Measurements from ENCODE around the gene PPP1R14D. TPM values are rescaled to one million over a fixed set of nuclear protein-coding genes. Genes with fewer than 3 reads are reported as not detected.

Gene PPP1R14D
- total RNA-seq, 1 donor, result not detected

GRCh38 chr15:40859206-40859851 lies 30.8 kb upstream of the PPP1R14D start:
- no peak overlapping the region for H3K27ac ChIP-seq (ENCODE audit: low read depth, low read length)
- no peaks in the 10 kb centered on the region for H3K79me2 ChIP-seq (ENCODE audit: insufficient read depth, low read length)
- H3K4me2 ChIP-seq (ENCODE audit: insufficient read depth, low read length), result no peak overlapping the region
- DNase-seq (ENCODE audit: insufficient read length, low spot score, missing footprints), result peak; percentile 94
- TF ChIP-seq, protein P1, sequence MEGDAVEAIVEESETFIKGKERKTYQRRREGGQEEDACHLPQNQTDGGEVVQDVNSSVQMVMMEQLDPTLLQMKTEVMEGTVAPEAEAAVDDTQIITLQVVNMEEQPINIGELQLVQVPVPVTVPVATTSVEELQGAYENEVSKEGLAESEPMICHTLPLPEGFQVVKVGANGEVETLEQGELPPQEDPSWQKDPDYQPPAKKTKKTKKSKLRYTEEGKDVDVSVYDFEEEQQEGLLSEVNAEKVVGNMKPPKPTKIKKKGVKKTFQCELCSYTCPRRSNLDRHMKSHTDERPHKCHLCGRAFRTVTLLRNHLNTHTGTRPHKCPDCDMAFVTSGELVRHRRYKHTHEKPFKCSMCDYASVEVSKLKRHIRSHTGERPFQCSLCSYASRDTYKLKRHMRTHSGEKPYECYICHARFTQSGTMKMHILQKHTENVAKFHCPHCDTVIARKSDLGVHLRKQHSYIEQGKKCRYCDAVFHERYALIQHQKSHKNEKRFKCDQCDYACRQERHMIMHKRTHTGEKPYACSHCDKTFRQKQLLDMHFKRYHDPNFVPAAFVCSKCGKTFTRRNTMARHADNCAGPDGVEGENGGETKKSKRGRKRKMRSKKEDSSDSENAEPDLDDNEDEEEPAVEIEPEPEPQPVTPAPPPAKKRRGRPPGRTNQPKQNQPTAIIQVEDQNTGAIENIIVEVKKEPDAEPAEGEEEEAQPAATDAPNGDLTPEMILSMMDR (IDR thresholded peaks at IDR 0.05; ENCODE audit: extremely low read depth, low read depth, low read length), result peak; percentile 88
- H3K4me1 ChIP-seq (ENCODE audit: insufficient read depth, low read length), result no peaks in the 10 kb centered on the region
- no peak overlapping the region for H3K4me3 ChIP-seq (ENCODE audit: insufficient read depth, low read length)
- H4K20me1 ChIP-seq (ENCODE audit: insufficient read depth, low read length), result no peaks in the 10 kb centered on the region
- peaks cover 3% of the 10 kb centered on the region for H3K27me3 ChIP-seq (ENCODE audit: insufficient read depth, low read length)
- H3K9me3 ChIP-seq (ENCODE audit: low read depth, low read length), result no peaks in the 10 kb centered on the region
- H2AFZ ChIP-seq (ENCODE audit: low read length), result no peak overlapping the region
- no peaks in the 10 kb centered on the region for H3K36me3 ChIP-seq (ENCODE audit: insufficient read depth, low read length)

GRCh38 chr15:40858706-40859105 lies 30.2 kb upstream of the PPP1R14D start:
- Histone ChIP-seq H3K27me3 (ENCODE audit: insufficient read depth, low read length) (peaks cover 3% of the 10 kb centered on the region), H2AFZ (ENCODE audit: low read length) (no peak overlapping the region), H3K79me2 (ENCODE audit: insufficient read depth, low read length) (no peaks in the 10 kb centered on the region), H3K4me3 (ENCODE audit: insufficient read depth, low read length) (no peak overlapping the region), H3K36me3 (ENCODE audit: insufficient read depth, low read length) (no peaks in the 10 kb centered on the region), H3K9me3 (ENCODE audit: low read depth, low read length) (no peaks in the 10 kb centered on the region), H4K20me1 (ENCODE audit: insufficient read depth, low read length) (no peaks in the 10 kb centered on the region), H3K4me2 (ENCODE audit: insufficient read depth, low read length) (no peak overlapping the region), H3K4me1 (ENCODE audit: insufficient read depth, low read length) (no peaks in the 10 kb centered on the region), H3K27ac (ENCODE audit: low read depth, low read length) (no peak overlapping the region)
- TF ChIP-seq, protein P1 (IDR thresholded peaks at IDR 0.05; ENCODE audit: extremely low read depth, low read depth, low read length), result no peak
- no peak for DNase-seq (ENCODE audit: insufficient read length, low spot score, missing footprints)

- no peaks in the 10 kb centered on the region for H3K4me1 ChIP-seq (ENCODE audit: insufficient read depth, low read length)
- no peak overlapping the region for H3K4me3 ChIP-seq (ENCODE audit: insufficient read depth, low read length)
- peaks cover under 1% of the 10 kb centered on the region for H3K27me3 ChIP-seq (ENCODE audit: insufficient read depth, low read length)
- H2AFZ ChIP-seq (ENCODE audit: low read length), result peak overlapping the region; percentile 80
- no peaks in the 10 kb centered on the region for H3K9me3 ChIP-seq (ENCODE audit: low read depth, low read length)
- H3K79me2 ChIP-seq (ENCODE audit: insufficient read depth, low read length), result no peaks in the 10 kb centered on the region
- no peaks in the 10 kb centered on the region for H4K20me1 ChIP-seq (ENCODE audit: insufficient read depth, low read length)
- TF ChIP-seq, protein P1 (IDR thresholded peaks at IDR 0.05; ENCODE audit: extremely low read depth, low read depth, low read length), result peak; percentile 94
- H3K4me2 ChIP-seq (ENCODE audit: insufficient read depth, low read length), result no peak overlapping the region
- no peak overlapping the region for H3K27ac ChIP-seq (ENCODE audit: low read depth, low read length)
- peak; percentile 98 for DNase-seq (ENCODE audit: insufficient read length, low spot score, missing footprints)
- H3K36me3 ChIP-seq (ENCODE audit: insufficient read depth, low read length), result no peaks in the 10 kb centered on the region
Measured at GRCh38 chr15:40857601-40858341, 29.3 kb upstream of the PPP1R14D start.

GRCh38 chr15:40856746-40857145 lies 28.2 kb upstream of the PPP1R14D start:
- no peak overlapping the region for H2AFZ ChIP-seq (ENCODE audit: low read length)
- TF ChIP-seq, protein P1 (IDR thresholded peaks at IDR 0.05; ENCODE audit: extremely low read depth, low read depth, low read length), result no peak
- no peaks in the 10 kb centered on the region for H3K9me3 ChIP-seq (ENCODE audit: low read depth, low read length)

More at GRCh38 chr15:40856746-40857145, 28.2 kb upstream of the PPP1R14D start:
- no peak overlapping the region for H3K27ac ChIP-seq (ENCODE audit: low read depth, low read length)
- H3K4me3 ChIP-seq (ENCODE audit: insufficient read depth, low read length), result no peak overlapping the region
- no peaks in the 10 kb centered on the region for H3K79me2 ChIP-seq (ENCODE audit: insufficient read depth, low read length)
- no peak overlapping the region for H3K4me2 ChIP-seq (ENCODE audit: insufficient read depth, low read length)
- H4K20me1 ChIP-seq (ENCODE audit: insufficient read depth, low read length), result no peaks in the 10 kb centered on the region
- no peaks in the 10 kb centered on the region for H3K36me3 ChIP-seq (ENCODE audit: insufficient read depth, low read length)
- H3K27me3 ChIP-seq (ENCODE audit: insufficient read depth, low read length), result no peaks in the 10 kb centered on the region
- H3K4me1 ChIP-seq (ENCODE audit: insufficient read depth, low read length), result no peaks in the 10 kb centered on the region
- DNase-seq (ENCODE audit: insufficient read length, low spot score, missing footprints), result peak; percentile 64

Measured in osteoblast (primary cell).